ENCODE measurements around the gene PRSS1.

PRSS1 gene

DNA sequence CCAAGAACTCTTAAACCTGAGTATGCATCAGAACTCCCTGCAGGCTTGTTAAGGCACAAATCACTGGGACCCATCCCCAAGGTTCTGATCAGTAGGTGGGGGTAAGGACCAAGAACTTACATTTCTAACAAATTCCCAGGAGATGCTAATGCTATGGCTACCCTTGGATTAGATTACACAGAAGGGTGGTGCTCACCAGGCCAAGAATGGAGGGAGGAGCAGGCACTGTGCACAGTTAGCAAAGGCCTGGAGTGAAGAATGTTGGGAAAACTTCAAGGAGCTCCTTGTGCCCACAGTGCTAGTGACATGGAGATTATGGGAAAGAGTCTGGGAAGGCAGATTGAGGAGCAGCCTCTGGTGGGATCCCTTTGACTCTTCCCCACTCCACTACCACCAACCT, 23.4 kb downstream of the PRSS1 start:
- no peak for ATAC-seq (ENCODE audit: insufficient read depth, low read depth)
- Histone ChIP-seq H3K4me1 (ENCODE audit: insufficient read depth, low read length) (no peaks in the 10 kb centered on the region), H3K4me2 (ENCODE audit: insufficient read depth, low read length) (no peak overlapping the region), H2AFZ (ENCODE audit: low read depth, low read length) (no peak overlapping the region), H3K27me3 (ENCODE audit: insufficient read depth, low read length, poor library complexity) (no peaks in the 10 kb centered on the region), H3K36me3 (ENCODE audit: insufficient read depth, low read length) (no peaks in the 10 kb centered on the region), H3K9ac (ENCODE audit: low read depth, low read length) (no peak overlapping the region), H3K4me3 (ENCODE audit: low read depth in 1 of 2, low read length in 2 of 2) (no peak overlapping the region), H3K27ac (ENCODE audit: low read length) (no peak overlapping the region), H4K20me1 (ENCODE audit: insufficient read depth, low read length) (no peaks in the 10 kb centered on the region), H3K79me2 (ENCODE audit: insufficient read depth, low read length) (no peaks in the 10 kb centered on the region), H3K9me3 (ENCODE audit: insufficient read depth, low read length, severe bottlenecking) (no peaks in the 10 kb centered on the region)
- no peak for TF ChIP-seq EZH2 (IDR thresholded peaks at IDR 0.05; ENCODE audit: borderline replicate concordance, low read depth, low read length, severe bottlenecking)
- TF ChIP-seq, protein P1, sequence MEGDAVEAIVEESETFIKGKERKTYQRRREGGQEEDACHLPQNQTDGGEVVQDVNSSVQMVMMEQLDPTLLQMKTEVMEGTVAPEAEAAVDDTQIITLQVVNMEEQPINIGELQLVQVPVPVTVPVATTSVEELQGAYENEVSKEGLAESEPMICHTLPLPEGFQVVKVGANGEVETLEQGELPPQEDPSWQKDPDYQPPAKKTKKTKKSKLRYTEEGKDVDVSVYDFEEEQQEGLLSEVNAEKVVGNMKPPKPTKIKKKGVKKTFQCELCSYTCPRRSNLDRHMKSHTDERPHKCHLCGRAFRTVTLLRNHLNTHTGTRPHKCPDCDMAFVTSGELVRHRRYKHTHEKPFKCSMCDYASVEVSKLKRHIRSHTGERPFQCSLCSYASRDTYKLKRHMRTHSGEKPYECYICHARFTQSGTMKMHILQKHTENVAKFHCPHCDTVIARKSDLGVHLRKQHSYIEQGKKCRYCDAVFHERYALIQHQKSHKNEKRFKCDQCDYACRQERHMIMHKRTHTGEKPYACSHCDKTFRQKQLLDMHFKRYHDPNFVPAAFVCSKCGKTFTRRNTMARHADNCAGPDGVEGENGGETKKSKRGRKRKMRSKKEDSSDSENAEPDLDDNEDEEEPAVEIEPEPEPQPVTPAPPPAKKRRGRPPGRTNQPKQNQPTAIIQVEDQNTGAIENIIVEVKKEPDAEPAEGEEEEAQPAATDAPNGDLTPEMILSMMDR (IDR thresholded peaks at IDR 0.05; ENCODE audit: borderline replicate concordance, extremely low read depth, low read length, poor library complexity, severe bottlenecking) = no peak
- DNase-seq = no peak

DNA sequence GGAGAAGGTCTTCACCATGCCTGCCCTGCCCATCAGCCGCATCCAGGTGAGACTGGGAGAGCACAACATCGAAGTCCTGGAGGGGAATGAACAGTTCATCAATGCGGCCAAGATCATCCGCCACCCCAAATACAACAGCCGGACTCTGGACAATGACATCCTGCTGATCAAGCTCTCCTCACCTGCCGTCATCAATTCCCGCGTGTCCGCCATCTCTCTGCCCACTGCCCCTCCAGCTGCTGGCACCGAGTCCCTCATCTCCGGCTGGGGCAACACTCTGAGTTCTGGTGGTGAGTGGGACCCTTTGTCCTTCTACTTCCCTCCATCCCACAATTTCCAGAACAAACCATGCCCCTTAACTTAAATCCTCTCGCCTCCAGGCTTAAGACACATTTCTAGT, 24.0 kb downstream of the PRSS1 start:
- no peaks in the 10 kb centered on the region for H3K9me3 ChIP-seq (ENCODE audit: insufficient read depth, low read length, severe bottlenecking)
- no peaks in the 10 kb centered on the region for H3K27me3 ChIP-seq (ENCODE audit: insufficient read depth, low read length, poor library complexity)
- no peak overlapping the region for H3K4me3 ChIP-seq (ENCODE audit: low read depth in 1 of 2, low read length in 2 of 2)
- no peak overlapping the region for H3K4me2 ChIP-seq (ENCODE audit: insufficient read depth, low read length)
- H3K79me2 ChIP-seq (ENCODE audit: insufficient read depth, low read length) = no peaks in the 10 kb centered on the region
- H3K9ac ChIP-seq (ENCODE audit: low read depth, low read length) = no peak overlapping the region
- H2AFZ ChIP-seq (ENCODE audit: low read depth, low read length) = no peak overlapping the region
- ATAC-seq (ENCODE audit: insufficient read depth, low read depth) = no peak
- no peaks in the 10 kb centered on the region for H4K20me1 ChIP-seq (ENCODE audit: insufficient read depth, low read length)
- no peak for DNase-seq
- no peak for TF ChIP-seq EZH2 (IDR thresholded peaks at IDR 0.05; ENCODE audit: borderline replicate concordance, low read depth, low read length, severe bottlenecking)
- TF ChIP-seq, protein P1 (IDR thresholded peaks at IDR 0.05; ENCODE audit: borderline replicate concordance, extremely low read depth, low read length, poor library complexity, severe bottlenecking) = no peak
- no peaks in the 10 kb centered on the region for H3K36me3 ChIP-seq (ENCODE audit: insufficient read depth, low read length)
- H3K27ac ChIP-seq (ENCODE audit: low read length) = no peak overlapping the region
- H3K4me1 ChIP-seq (ENCODE audit: insufficient read depth, low read length) = no peaks in the 10 kb centered on the region

DNA sequence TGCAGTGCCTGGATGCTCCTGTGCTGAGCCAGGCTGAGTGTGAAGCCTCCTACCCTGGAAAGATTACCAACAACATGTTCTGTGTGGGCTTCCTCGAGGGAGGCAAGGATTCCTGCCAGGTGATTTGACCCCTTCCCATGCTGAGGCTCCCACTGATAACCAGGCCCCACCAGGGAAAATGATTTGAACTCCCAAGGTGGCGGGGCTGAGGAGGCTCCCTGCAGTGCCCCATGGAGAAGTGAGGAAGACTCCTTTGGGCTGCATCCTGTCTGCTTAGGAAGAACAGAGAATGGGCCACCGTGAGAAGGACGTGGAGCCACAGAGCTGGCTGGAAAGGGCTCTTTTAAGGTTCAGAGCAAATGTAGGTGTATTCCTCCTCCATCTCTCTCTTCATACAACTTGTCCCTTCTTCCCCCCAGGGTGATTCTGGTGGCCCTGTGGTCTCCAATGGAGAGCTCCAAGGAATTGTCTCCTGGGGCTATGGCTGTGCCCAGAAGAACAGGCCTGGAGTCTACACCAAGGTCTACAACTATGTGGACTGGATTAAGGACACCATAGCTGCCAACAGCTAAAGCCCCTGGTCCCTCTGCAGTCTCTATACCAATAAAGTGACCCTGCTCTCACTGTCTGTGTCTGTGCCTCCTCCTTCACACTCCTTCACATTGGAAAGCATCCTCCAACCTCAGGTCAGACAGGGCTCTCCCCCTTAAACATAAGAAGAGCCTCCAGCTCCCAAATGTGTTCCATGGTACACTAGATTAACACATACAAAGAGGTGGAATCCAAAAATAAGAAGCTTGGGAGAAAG, 24.9 kb downstream of the PRSS1 start:
- H3K27ac ChIP-seq (ENCODE audit: low read length) = no peak overlapping the region
- no peaks in the 10 kb centered on the region for H4K20me1 ChIP-seq (ENCODE audit: insufficient read depth, low read length)
- no peak for DNase-seq
- ATAC-seq (ENCODE audit: insufficient read depth, low read depth) = no peak
- no peak overlapping the region for H3K4me2 ChIP-seq (ENCODE audit: insufficient read depth, low read length)
- H3K79me2 ChIP-seq (ENCODE audit: insufficient read depth, low read length) = no peaks in the 10 kb centered on the region
- no peaks in the 10 kb centered on the region for H3K4me1 ChIP-seq (ENCODE audit: insufficient read depth, low read length)
- no peaks in the 10 kb centered on the region for H3K9me3 ChIP-seq (ENCODE audit: insufficient read depth, low read length, severe bottlenecking)
- TF ChIP-seq EZH2 (IDR thresholded peaks at IDR 0.05; ENCODE audit: borderline replicate concordance, low read depth, low read length, severe bottlenecking) = no peak
- TF ChIP-seq, protein P1 (IDR thresholded peaks at IDR 0.05; ENCODE audit: borderline replicate concordance, extremely low read depth, low read length, poor library complexity, severe bottlenecking) = no peak
- H3K27me3 ChIP-seq (ENCODE audit: insufficient read depth, low read length, poor library complexity) = no peaks in the 10 kb centered on the region
- H3K9ac ChIP-seq (ENCODE audit: low read depth, low read length) = no peak overlapping the region
- no peak overlapping the region for H3K4me3 ChIP-seq (ENCODE audit: low read depth in 1 of 2, low read length in 2 of 2)
- H2AFZ ChIP-seq (ENCODE audit: low read depth, low read length) = no peak overlapping the region
- no peaks in the 10 kb centered on the region for H3K36me3 ChIP-seq (ENCODE audit: insufficient read depth, low read length)
